ENCODE measurements around the gene CYB5RL.

CYB5RL gene

DNA sequence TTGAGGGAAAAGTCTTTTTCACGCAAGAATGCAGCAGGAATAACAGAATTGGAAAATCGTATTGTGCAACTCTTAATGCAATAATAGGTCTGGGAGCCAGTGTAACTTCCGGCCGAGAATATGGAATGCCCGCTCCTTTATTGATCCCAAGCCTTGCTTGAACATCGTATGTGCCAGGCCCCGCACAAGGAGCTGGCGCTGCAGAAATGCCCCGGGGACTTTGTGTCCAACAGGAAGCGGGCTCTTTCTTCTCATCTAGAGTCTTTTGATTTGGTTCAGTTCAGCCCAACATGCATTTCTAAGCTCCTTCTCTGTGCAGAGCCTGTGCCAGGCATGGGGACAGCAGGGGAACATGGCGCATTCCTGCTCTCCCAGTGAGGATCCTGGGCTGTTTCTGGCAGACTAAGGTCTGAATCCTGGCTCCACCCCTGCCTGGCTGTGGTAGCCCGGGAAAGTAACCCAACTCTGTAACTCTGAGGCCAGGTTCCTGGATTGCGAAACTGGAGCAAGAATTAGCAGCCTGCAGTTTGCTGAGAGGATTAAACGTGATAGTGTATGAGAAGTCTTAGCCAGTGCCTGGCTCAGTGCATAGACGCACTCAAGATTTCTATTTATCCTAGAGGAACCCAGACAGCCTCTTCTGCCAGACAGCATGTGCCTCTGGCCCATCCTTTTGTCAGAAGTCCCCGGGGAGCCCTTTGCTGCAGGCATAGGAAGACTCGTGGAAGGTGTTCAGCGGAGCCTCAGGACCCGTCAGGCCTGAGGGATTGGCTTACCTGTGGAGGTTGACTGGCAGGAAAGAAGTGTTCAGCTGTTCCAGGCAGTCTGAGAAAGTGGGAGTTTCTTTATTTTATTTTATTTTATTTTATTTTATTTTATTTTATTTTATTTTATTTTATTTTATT lies 46.0 kb downstream of the CYB5RL start:
- intact Hi-C loops (cut with micrococcal nuclease) = no loop called here
- Mint-ChIP-seq H3K27ac (no peak overlapping the region), H3K4me1 (ENCODE audit: low read depth) (peaks cover 12% of the 10 kb centered on the region), H3K4me3 (no peak overlapping the region), H3K27me3 (no peaks in the 10 kb centered on the region), H3K36me3 (ENCODE audit: low read depth) (no peaks in the 10 kb centered on the region), H3K9me3 (no peaks in the 10 kb centered on the region)

DNA sequence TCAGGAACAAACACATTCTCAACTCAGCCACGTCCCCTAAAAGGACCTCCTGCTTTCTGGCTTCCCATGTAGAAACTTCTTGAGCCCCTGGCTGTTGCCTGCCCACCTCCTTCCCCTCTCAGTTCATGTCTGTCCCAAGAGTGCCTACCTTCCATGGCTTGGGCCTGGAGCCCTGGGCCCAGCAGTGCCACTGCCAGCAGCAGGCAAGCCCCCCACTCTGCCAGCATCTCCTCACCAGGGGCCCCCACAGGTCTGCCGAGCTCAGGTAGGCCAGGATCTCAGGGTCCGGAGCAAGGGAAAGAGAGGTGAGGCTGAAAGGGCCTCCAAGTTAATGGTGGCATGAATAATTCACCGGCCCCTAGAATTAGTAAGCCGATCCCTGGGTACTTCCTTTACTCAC lies 47.1 kb downstream of the CYB5RL start, which contains the start of gene CDCP2:
Gene CDCP2, minus strand, starts transcription at position 305 of the 400 bp plus-strand sequence. Its CDS starts 78 bp downstream, at position 227.
- Mint-ChIP-seq H3K9me3 (no peaks in the 10 kb centered on the region), H3K4me1 (ENCODE audit: low read depth) (peaks cover 12% of the 10 kb centered on the region), H3K27me3 (no peaks in the 10 kb centered on the region), H3K4me3 (no peak within 1 kb of the TSS), H3K27ac (no peak within 1 kb of the TSS), H3K36me3 (ENCODE audit: low read depth) (no peaks in the 10 kb centered on the region)
- intact Hi-C loops (cut with micrococcal nuclease) = no loop called here

GRCh38 chr1:54151013-54151412 lies 48.8 kb downstream of the CYB5RL start:
- peaks cover 7% of the 10 kb centered on the region for H3K4me1 Mint-ChIP-seq (ENCODE audit: low read depth)
- no peaks in the 10 kb centered on the region for H3K36me3 Mint-ChIP-seq (ENCODE audit: low read depth)
- H3K9me3 Mint-ChIP-seq = no peaks in the 10 kb centered on the region
- no peak overlapping the region for H3K27ac Mint-ChIP-seq
- intact Hi-C loops (cut with micrococcal nuclease) = no loop called here
- no peaks in the 10 kb centered on the region for H3K27me3 Mint-ChIP-seq
- no peak overlapping the region for H3K4me3 Mint-ChIP-seq
